HG03064 (cell line): ENCODE results near the gene NUP88.

Experiments used
- ATAC-seq: cut with Tn5 transposase; IDR thresholded peaks from one replicate; pipeline ENCODE4 v1.9.1; 2021; ENCODE audit warnings: low read depth; ENCODE audit not compliant: unreplicated experiment

NUP88 gene

GRCh38 chr17:5361426-5361825, 58.0 kb downstream of the NUP88 start:
- ATAC-seq, result no peak

- no peak for ATAC-seq
Measured at GRCh38 chr17:5355421-5356129, 63.9 kb downstream of the NUP88 start.

- no peak for ATAC-seq
Measured at GRCh38 chr17:5354886-5355415, 64.5 kb downstream of the NUP88 start.

GRCh38 chr17:5354310-5354709, 65.2 kb downstream of the NUP88 start:
- ATAC-seq, result no peak

GRCh38 chr17:5352681-5353289, 66.7 kb downstream of the NUP88 start:
- no peak for ATAC-seq

GRCh38 chr17:5344914-5345313, 74.5 kb downstream of the NUP88 start:
- no peak for ATAC-seq
